MM.1S (cell line): Measurements from ENCODE around the gene CCR5AS.

ENCODE experiments used
- DNase-seq: peaks from one replicate; pipeline ENCODE4 v3.0.0-alpha.2; 2015
- H2AFZ ChIP-seq: fragments of 300-600 bp; sonication (generic); 2 replicates; pipeline ENCODE4 v1.6.0; 2016; ENCODE audit warnings: antibody characterized with exemption, low read length
- H3F3A ChIP-seq: fragments of 300-600 bp; sonication (generic); 2 replicates; pipeline ENCODE4 v1.6.1; 2016; ENCODE audit warnings: mild to moderate bottlenecking, antibody characterized with exemption, low read length, moderate library complexity, mixed read lengths; ENCODE audit not compliant: insufficient read depth
- H3K27ac ChIP-seq: fragments of 300-600 bp; sonication (generic); 2 replicates; pipeline ENCODE4 v1.5.1; 2016; ENCODE audit warnings: mild to moderate bottlenecking, low read length
- H3K27me3 ChIP-seq: fragments of 300-600 bp; sonication (generic); replicated peaks from 2 replicates; pipeline ENCODE4 v1.6.0; 2016; ENCODE audit warnings: low read length; ENCODE audit not compliant: insufficient read depth
- H3K36me3 ChIP-seq: fragments of 300-600 bp; sonication (generic); replicated peaks from 2 replicates; pipeline ENCODE4 v1.6.1; 2016; ENCODE audit warnings: mild to moderate bottlenecking, low read length, mixed read lengths; ENCODE audit not compliant: insufficient read depth
- H3K4me1 ChIP-seq: fragments of 300-600 bp; sonication (generic); 2 replicates; pipeline ENCODE4 v1.6.1; 2016; ENCODE audit warnings: low read length, mixed read lengths
- H3K4me2 ChIP-seq: fragments of 300-600 bp; sonication (generic); 2 replicates; pipeline ENCODE4 v1.6.0; 2016; ENCODE audit warnings: low read depth, low read length
- H3K4me3 ChIP-seq: fragments of 300-600 bp; sonication (generic); 2 replicates; pipeline ENCODE4 v1.5.1; 2016; ENCODE audit warnings: low read length, mixed read lengths
- H3K79me2 ChIP-seq: fragments of 300-600 bp; sonication (generic); 2 replicates; pipeline ENCODE4 v1.6.1; 2016; ENCODE audit warnings: mixed run types, low read length, mixed read lengths
- H3K9ac ChIP-seq: fragments of 300-600 bp; sonication (generic); 2 replicates; pipeline ENCODE4 v1.6.1; 2016; ENCODE audit warnings: low read length, mixed read lengths
- H3K9me2 ChIP-seq: fragments of 300-600 bp; sonication (generic); replicated peaks from 2 replicates; pipeline ENCODE4 v1.6.1; 2016; ENCODE audit warnings: mild to moderate bottlenecking, low read length, mixed read lengths; ENCODE audit not compliant: insufficient read depth
- H3K9me3 ChIP-seq: fragments of 300-600 bp; sonication (generic); replicated peaks from 2 replicates; pipeline ENCODE4 v1.6.1; 2016; ENCODE audit warnings: mild to moderate bottlenecking, low read length, mixed read lengths; ENCODE audit not compliant: insufficient read depth
- H4K20me1 ChIP-seq: fragments of 300-600 bp; sonication (generic); 2 replicates; pipeline ENCODE4 v1.6.1; 2016; ENCODE audit warnings: mild to moderate bottlenecking, low read length, moderate library complexity, mixed read lengths; ENCODE audit not compliant: insufficient read depth
- EZH2 ChIP-seq: fragments of 300-600 bp; sonication (generic); optimal IDR thresholded peaks from 2 replicates; pipeline ENCODE3; 2017; ENCODE audit warnings: low read depth, mild to moderate bottlenecking, antibody characterized with exemption, low read length, mixed read lengths
- EZH2phosphoT487 ChIP-seq: fragments of 300-600 bp; sonication (generic); IDR thresholded peaks from 2 replicates; pipeline ENCODE4 v1.6.1; 2018; ENCODE audit warnings: antibody characterized with exemption, low read length
- TF ChIP-seq, protein P1 (sequence below): fragments of 300-600 bp; sonication (generic); IDR thresholded peaks from 2 replicates; pipeline ENCODE4 v1.5.1; 2016; ENCODE audit warnings: antibody characterized with exemption, low read length, mixed read lengths

Gene CCR5AS

DNA sequence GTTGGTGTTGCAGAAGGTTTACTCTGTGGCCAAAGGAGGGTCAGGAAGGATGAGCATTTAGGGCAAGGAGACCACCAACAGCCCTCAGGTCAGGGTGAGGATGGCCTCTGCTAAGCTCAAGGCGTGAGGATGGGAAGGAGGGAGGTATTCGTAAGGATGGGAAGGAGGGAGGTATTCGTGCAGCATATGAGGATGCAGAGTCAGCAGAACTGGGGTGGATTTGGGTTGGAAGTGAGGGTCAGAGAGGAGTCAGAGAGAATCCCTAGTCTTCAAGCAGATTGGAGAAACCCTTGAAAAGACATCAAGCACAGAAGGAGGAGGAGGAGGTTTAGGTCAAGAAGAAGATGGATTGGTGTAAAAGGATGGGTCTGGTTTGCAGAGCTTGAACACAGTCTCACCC is 32.1 kb downstream of the CCR5AS start:
- no peak overlapping the region for H2AFZ ChIP-seq
- TF ChIP-seq, protein P1, sequence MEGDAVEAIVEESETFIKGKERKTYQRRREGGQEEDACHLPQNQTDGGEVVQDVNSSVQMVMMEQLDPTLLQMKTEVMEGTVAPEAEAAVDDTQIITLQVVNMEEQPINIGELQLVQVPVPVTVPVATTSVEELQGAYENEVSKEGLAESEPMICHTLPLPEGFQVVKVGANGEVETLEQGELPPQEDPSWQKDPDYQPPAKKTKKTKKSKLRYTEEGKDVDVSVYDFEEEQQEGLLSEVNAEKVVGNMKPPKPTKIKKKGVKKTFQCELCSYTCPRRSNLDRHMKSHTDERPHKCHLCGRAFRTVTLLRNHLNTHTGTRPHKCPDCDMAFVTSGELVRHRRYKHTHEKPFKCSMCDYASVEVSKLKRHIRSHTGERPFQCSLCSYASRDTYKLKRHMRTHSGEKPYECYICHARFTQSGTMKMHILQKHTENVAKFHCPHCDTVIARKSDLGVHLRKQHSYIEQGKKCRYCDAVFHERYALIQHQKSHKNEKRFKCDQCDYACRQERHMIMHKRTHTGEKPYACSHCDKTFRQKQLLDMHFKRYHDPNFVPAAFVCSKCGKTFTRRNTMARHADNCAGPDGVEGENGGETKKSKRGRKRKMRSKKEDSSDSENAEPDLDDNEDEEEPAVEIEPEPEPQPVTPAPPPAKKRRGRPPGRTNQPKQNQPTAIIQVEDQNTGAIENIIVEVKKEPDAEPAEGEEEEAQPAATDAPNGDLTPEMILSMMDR: no peak
- no peak for TF ChIP-seq EZH2
- no peak for TF ChIP-seq EZH2phosphoT487
- H3K4me2 ChIP-seq: no peak overlapping the region
- no peaks in the 10 kb centered on the region for H3K9me3 ChIP-seq
- H3K27ac ChIP-seq: no peak overlapping the region
- DNase-seq: no peak
- H3F3A ChIP-seq: peaks cover 7% of the 10 kb centered on the region; the same call in 1 of the 2 replicates
- no peaks in the 10 kb centered on the region for H4K20me1 ChIP-seq
- H3K4me3 ChIP-seq: no peak overlapping the region
- no peaks in the 10 kb centered on the region for H3K9me2 ChIP-seq
- no peaks in the 10 kb centered on the region for H3K27me3 ChIP-seq
- peaks cover 58% of the 10 kb centered on the region for H3K4me1 ChIP-seq
- no peak overlapping the region for H3K9ac ChIP-seq
- no peaks in the 10 kb centered on the region for H3K79me2 ChIP-seq
- H3K36me3 ChIP-seq: no peaks in the 10 kb centered on the region

DNA sequence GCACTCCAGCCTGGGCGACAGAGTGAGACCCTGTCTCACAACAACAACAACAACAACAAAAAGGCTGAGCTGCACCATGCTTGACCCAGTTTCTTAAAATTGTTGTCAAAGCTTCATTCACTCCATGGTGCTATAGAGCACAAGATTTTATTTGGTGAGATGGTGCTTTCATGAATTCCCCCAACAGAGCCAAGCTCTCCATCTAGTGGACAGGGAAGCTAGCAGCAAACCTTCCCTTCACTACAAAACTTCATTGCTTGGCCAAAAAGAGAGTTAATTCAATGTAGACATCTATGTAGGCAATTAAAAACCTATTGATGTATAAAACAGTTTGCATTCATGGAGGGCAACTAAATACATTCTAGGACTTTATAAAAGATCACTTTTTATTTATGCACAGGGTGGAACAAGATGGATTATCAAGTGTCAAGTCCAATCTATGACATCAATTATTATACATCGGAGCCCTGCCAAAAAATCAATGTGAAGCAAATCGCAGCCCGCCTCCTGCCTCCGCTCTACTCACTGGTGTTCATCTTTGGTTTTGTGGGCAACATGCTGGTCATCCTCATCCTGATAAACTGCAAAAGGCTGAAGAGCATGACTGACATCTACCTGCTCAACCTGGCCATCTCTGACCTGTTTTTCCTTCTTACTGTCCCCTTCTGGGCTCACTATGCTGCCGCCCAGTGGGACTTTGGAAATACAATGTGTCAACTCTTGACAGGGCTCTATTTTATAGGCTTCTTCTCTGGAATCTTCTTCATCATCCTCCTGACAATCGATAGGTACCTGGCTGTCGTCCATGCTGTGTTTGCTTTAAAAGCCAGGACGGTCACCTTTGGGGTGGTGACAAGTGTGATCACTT is 34.1 kb downstream of the CCR5AS start:
- Histone ChIP-seq H3K4me2 (0 out of 2 replicates have a peak overlapping the region, but pooled peaks have one; percentile 23), H3K4me3 (no peak overlapping the region), H3K9ac (no peak overlapping the region), H3K4me1 (peaks cover 71% of the 10 kb centered on the region), H3K27me3 (no peaks in the 10 kb centered on the region), H3K9me3 (no peaks in the 10 kb centered on the region), H3K9me2 (no peaks in the 10 kb centered on the region), H4K20me1 (no peaks in the 10 kb centered on the region), H3K36me3 (no peaks in the 10 kb centered on the region), H3K79me2 (no peaks in the 10 kb centered on the region), H3K27ac (no peak overlapping the region), H3F3A (0 out of 2 replicates have a peak, but pooled peaks cover 7% of the 10 kb centered on the region), H2AFZ (no peak overlapping the region)
- peak; percentile 79 for DNase-seq
- TF ChIP-seq EZH2: no peak
- TF ChIP-seq, protein P1: peak; percentile 93

DNA sequence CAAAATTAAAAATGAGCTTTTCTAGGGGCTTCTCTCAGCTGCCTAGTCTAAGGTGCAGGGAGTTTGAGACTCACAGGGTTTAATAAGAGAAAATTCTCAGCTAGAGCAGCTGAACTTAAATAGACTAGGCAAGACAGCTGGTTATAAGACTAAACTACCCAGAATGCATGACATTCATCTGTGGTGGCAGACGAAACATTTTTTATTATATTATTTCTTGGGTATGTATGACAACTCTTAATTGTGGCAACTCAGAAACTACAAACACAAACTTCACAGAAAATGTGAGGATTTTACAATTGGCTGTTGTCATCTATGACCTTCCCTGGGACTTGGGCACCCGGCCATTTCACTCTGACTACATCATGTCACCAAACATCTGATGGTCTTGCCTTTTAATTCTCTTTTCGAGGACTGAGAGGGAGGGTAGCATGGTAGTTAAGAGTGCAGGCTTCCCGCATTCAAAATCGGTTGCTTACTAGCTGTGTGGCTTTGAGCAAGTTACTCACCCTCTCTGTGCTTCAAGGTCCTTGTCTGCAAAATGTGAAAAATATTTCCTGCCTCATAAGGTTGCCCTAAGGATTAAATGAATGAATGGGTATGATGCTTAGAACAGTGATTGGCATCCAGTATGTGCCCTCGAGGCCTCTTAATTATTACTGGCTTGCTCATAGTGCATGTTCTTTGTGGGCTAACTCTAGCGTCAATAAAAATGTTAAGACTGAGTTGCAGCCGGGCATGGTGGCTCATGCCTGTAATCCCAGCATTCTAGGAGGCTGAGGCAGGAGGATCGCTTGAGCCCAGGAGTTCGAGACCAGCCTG is 35.1 kb downstream of the CCR5AS start:
- TF ChIP-seq EZH2 (no peak), EZH2phosphoT487 (no peak)
- TF ChIP-seq, protein P1: no peak
- Histone ChIP-seq H3K36me3 (no peaks in the 10 kb centered on the region), H3K27ac (peak overlapping the region; percentile 42; the same call in 1 of the 2 replicates), H3K9me2 (no peaks in the 10 kb centered on the region), H3K4me3 (no peak overlapping the region), H3K79me2 (no peaks in the 10 kb centered on the region), H3K4me2 (peak overlapping the region; percentile 23; the same call in 1 of the 2 replicates), H3K9me3 (no peaks in the 10 kb centered on the region), H3K27me3 (no peaks in the 10 kb centered on the region), H3K9ac (peak overlapping the region; percentile 34; the same call in 1 of the 2 replicates), H3K4me1 (peaks cover 72% of the 10 kb centered on the region), H3F3A (0 out of 2 replicates have a peak, but pooled peaks cover 7% of the 10 kb centered on the region), H4K20me1 (no peaks in the 10 kb centered on the region), H2AFZ (no peak overlapping the region)
- no peak for DNase-seq
